ENCODE data around the gene TMED8. TPM values are rescaled to one million over a fixed set of nuclear protein-coding genes. Genes with fewer than 3 reads are reported as not detected.
"Not testable (repeated sequence)": the region's sequence is repeated elsewhere in the genome, so short reads cannot be mapped to it uniquely, and the experiment has no call there.

TMED8 gene
- total and polyA plus RNA-seq, 4 donors, result 16.8 to 28.5 (median 20.9) TPM

GRCh38 chr14:77325746-77326094 lies 51.2 kb downstream of the TMED8 start:
- Histone ChIP-seq H3K4me3 (ENCODE audit: low read depth, low read length) (no peak overlapping the region), H3K4me1 (ENCODE audit: control insufficient read depth, insufficient read depth, low read length) (no peaks in the 10 kb centered on the region), H3K27ac (ENCODE audit: low read depth, low read length) (no peak overlapping the region), H3K9me3 (ENCODE audit: control insufficient read depth, insufficient read depth, low read length) (no peaks in the 10 kb centered on the region), H3K27me3 (ENCODE audit: control insufficient read depth, insufficient read depth, low read length) (no peaks in the 10 kb centered on the region), H3K36me3 (ENCODE audit: control insufficient read depth, insufficient read depth, low read length) (peaks cover 9% of the 10 kb centered on the region)
- DNase-seq (ENCODE audit: low read depth in 4 of 6, low spot score in 6 of 6), result no peak
- 89% methylated on average over 3 of the region's 3 CpGs for WGBS (ENCODE audit: insufficient coverage)

DNA sequence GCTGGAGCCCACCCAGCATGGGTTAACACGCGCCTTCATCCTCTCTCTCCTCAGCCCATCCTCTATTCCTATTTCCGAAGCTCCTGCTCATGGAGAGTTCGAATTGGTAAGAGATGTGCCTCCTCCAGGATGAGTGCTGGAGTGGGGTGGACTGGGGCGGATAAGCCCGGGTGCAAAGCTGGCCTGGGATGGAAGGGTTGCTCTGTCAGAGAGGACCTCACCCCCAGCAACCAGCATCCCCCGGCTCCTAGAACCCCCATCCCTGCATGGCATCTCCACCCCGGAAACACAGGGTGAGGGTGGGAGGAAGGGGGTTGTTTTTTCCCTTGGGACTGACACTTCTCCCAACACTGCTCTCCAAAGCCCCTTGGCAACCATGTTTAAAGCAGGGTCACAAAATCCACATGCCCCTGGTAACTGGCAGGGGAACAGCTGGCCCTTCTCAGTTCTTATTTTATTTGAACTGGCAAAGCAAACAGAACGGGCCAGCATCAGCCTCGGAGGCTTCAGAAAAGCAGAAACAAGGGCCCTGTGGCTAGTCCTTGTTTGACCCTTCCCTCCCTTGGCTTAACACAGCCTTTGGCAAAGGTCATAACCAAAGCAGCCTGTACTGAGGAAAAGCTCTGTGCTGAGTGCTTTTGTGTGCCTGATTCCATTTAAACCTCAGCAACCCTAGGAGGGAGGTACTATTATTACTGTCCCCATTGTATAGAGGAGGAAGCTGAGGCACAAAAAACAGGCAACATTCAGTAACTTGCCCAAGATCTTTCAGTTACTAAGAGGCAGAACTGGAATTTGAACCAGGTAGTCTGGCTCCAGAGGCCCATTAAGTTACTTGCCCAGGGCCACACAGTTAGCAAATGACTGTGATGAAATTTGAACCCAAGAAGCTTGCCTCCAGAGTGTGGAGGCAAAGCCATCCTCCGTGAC lies 51.8 kb downstream of the TMED8 start:
- no peak for DNase-seq (ENCODE audit: low read depth in 4 of 6, low spot score in 6 of 6)
- Histone ChIP-seq H3K4me1 (ENCODE audit: control insufficient read depth, insufficient read depth, low read length) (peaks cover 1% of the 10 kb centered on the region), H3K4me3 (ENCODE audit: low read depth, low read length) (no peak overlapping the region), H3K27me3 (ENCODE audit: control insufficient read depth, insufficient read depth, low read length) (no peaks in the 10 kb centered on the region), H3K9me3 (ENCODE audit: control insufficient read depth, insufficient read depth, low read length) (no peaks in the 10 kb centered on the region), H3K27ac (ENCODE audit: low read depth, low read length) (no peak overlapping the region), H3K36me3 (ENCODE audit: control insufficient read depth, insufficient read depth, low read length) (peaks cover 6% of the 10 kb centered on the region)
- WGBS (ENCODE audit: insufficient coverage), result 93% methylated on average over 3 of the region's 11 CpGs

DNA sequence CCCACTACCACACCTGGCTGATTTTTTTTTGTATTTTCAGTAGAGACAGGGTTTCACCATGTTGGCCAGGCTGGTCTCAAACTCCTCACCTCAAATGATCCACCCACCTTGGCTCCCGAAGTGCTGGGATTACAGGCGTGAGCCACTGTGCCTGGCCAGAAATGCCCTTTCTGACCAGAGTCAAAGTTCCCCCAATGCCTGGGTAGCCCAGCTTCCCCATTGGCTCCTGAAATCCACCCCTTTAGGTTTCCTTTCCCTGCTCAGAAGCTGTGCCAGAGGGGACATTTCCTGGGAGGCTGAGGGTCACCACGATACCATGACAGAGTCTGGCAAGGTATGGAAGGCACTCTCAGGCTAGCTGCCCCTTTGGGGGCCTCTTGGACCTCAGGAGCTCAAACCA lies 52.6 kb downstream of the TMED8 start:
- no peak for DNase-seq (ENCODE audit: low read depth in 4 of 6, low spot score in 6 of 6)
- Histone ChIP-seq H3K36me3 (ENCODE audit: control insufficient read depth, insufficient read depth, low read length) (peaks cover 3% of the 10 kb centered on the region), H3K27me3 (ENCODE audit: control insufficient read depth, insufficient read depth, low read length) (no peaks in the 10 kb centered on the region), H3K9me3 (ENCODE audit: control insufficient read depth, insufficient read depth, low read length) (no peaks in the 10 kb centered on the region), H3K27ac (ENCODE audit: low read depth, low read length) (no peak overlapping the region), H3K4me1 (ENCODE audit: control insufficient read depth, insufficient read depth, low read length) (peaks cover 4% of the 10 kb centered on the region), H3K4me3 (ENCODE audit: low read depth, low read length) (no peak overlapping the region)
- WGBS (ENCODE audit: insufficient coverage), result 94% methylated on average over 3 of the region's 3 CpGs

GRCh38 chr14:77323571-77323970 lies 53.3 kb downstream of the TMED8 start:
- no peaks in the 10 kb centered on the region for H3K27me3 ChIP-seq (ENCODE audit: control insufficient read depth, insufficient read depth, low read length)
- WGBS (ENCODE audit: insufficient coverage), result 87% methylated on average over 3 of the region's 4 CpGs

DNA sequence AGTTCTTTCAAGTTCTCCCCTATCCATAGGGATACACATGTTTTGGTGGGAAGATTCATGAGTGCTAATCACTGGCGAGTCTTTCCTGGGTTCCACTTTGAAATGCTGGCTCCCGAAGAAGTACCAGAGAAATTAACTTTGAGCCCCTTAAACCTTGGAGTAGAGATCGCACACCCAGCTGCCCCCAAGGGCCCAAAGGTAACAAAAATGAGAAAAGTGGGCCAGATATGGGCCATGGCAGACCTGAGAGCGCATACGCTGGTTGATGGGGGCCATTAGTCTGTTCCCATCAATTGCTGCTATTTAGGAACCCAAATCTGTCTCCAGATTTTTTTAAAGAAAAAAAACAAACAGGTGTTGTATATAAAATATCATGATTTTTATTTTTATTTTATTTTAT lies 53.9 kb downstream of the TMED8 start:
- no peaks in the 10 kb centered on the region for H3K27me3 ChIP-seq (ENCODE audit: control insufficient read depth, insufficient read depth, low read length)
- DNase-seq (ENCODE audit: low read depth in 4 of 6, low spot score in 6 of 6), result no peak
- H3K36me3 ChIP-seq (ENCODE audit: control insufficient read depth, insufficient read depth, low read length), result peaks cover 3% of the 10 kb centered on the region
- H3K9me3 ChIP-seq (ENCODE audit: control insufficient read depth, insufficient read depth, low read length), result no peaks in the 10 kb centered on the region
- no peak overlapping the region for H3K27ac ChIP-seq (ENCODE audit: low read depth, low read length)
- peaks cover 10% of the 10 kb centered on the region for H3K4me1 ChIP-seq (ENCODE audit: control insufficient read depth, insufficient read depth, low read length)
- 97% methylated on average over 3 of the region's 5 CpGs for WGBS (ENCODE audit: insufficient coverage)
- no peak overlapping the region for H3K4me3 ChIP-seq (ENCODE audit: low read depth, low read length)

More at GRCh38 chr14:77323571-77323970, 53.3 kb downstream of the TMED8 start:
- Histone ChIP-seq H3K4me3 (ENCODE audit: low read depth, low read length) (no peak overlapping the region), H3K36me3 (ENCODE audit: control insufficient read depth, insufficient read depth, low read length) (peaks cover 3% of the 10 kb centered on the region), H3K4me1 (ENCODE audit: control insufficient read depth, insufficient read depth, low read length) (peaks cover 9% of the 10 kb centered on the region), H3K9me3 (ENCODE audit: control insufficient read depth, insufficient read depth, low read length) (no peaks in the 10 kb centered on the region), H3K27ac (ENCODE audit: low read depth, low read length) (no peak overlapping the region)
- no peak for DNase-seq (ENCODE audit: low read depth in 4 of 6, low spot score in 6 of 6)

DNA sequence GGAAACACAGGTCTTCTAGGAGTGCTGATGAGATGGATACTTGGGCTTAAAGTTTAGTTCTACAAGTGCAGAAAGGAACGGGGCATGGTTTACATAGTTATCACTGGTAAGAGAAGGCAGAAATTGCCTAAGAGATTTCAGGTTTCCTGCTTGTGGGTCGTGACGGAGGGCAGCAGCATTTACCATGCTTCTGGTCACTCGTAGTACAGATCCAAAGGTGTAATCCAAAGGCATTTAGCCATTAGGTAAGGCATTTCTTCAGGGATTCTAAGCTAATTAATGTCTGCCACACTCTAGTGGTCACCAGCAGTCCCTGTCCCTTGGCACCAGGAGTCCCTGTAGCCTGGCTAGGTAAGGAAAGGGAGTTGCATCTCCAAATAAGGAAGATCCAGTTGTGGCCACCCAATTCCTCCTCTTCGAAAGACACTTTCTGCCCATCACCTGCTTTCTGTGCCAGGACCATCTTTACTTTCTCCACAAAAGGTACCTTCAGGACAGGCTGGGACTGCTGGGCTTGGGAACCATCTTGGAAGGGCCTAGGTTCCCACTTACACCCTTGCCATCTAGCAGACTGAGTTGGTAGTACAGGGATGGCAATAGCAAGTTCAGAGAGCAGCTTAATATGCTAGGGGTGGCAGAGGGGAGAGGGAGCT lies 54.5 kb downstream of the TMED8 start:
- WGBS (ENCODE audit: insufficient coverage), result 75% methylated on average over 4 of the region's 5 CpGs

DNA sequence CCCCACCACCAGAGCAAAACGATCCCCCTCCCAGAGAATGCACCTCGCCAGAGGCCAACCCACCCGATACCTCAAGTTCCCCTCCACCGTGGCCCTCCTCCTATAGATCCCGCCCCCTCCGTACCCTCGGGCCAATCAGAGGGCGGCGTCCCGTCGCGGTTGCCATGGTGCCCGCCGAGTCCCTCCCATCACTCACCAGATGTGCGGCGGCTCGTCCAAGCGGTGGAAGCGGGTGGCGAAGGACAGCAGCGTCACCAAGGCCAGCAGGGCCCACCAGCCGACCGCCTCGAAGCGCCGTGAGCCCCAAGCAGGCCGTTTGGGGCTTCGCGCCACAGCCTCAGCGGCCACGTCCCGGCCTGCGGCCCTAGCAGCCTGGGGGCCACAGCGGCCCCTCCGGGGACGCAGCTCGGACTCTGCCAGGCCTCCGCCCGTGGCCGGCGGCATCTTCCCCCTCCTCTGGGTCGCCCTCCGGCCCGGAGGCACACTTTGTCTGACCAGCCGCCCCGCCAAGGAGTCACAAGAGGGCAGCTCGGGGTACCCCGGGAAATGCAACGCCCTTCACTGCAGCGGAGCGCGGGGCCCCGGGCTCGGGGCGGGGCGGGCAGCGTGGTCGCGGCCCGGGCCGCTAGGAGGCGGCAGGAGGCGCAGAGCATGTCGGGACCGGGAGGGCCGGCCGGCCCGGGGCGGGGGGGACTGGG lies 56.5 kb downstream of the TMED8 start, which contains the start of gene POMT2:
TSS of gene POMT2 (minus strand) at position 646 of the 698 bp plus-strand sequence. CDS start at position 444, 202 bp downstream.
- no peaks in the 10 kb centered on the region for H3K27me3 ChIP-seq (ENCODE audit: control insufficient read depth, insufficient read depth, low read length)
- no peaks in the 10 kb centered on the region for H3K9me3 ChIP-seq (ENCODE audit: control insufficient read depth, insufficient read depth, low read length)
- DNase-seq (ENCODE audit: low read depth in 4 of 6, low spot score in 6 of 6), result peak in 5 of 6 donors; percentile 83 to 98 (median 87)
- WGBS (ENCODE audit: insufficient coverage), result under 1% methylated on average over 69 of the region's 69 CpGs
- no peaks in the 10 kb centered on the region for H3K36me3 ChIP-seq (ENCODE audit: control insufficient read depth, insufficient read depth, low read length)
- peak within 1 kb of the TSS; percentile 92 for H3K4me3 ChIP-seq (ENCODE audit: low read depth, low read length)
- H3K4me1 ChIP-seq (ENCODE audit: control insufficient read depth, insufficient read depth, low read length), result peaks cover 27% of the 10 kb centered on the region
- H3K27ac ChIP-seq (ENCODE audit: low read depth, low read length), result peak within 1 kb of the TSS; percentile 99

More for the DNA sequence above, 54.5 kb downstream of the TMED8 start:
- Histone ChIP-seq H3K27ac (ENCODE audit: low read depth, low read length) (no peak overlapping the region), H3K4me3 (ENCODE audit: low read depth, low read length) (peak overlapping the region; percentile 92), H3K9me3 (ENCODE audit: control insufficient read depth, insufficient read depth, low read length) (no peaks in the 10 kb centered on the region), H3K4me1 (ENCODE audit: control insufficient read depth, insufficient read depth, low read length) (peaks cover 10% of the 10 kb centered on the region), H3K27me3 (ENCODE audit: control insufficient read depth, insufficient read depth, low read length) (no peaks in the 10 kb centered on the region), H3K36me3 (ENCODE audit: control insufficient read depth, insufficient read depth, low read length) (peaks cover 3% of the 10 kb centered on the region)
- DNase-seq (ENCODE audit: low read depth in 4 of 6, low spot score in 6 of 6), result no peak

GRCh38 chr14:77319422-77319821 lies 57.5 kb downstream of the TMED8 start:
- WGBS (ENCODE audit: insufficient coverage), result 13% methylated on average over 4 of the region's 5 CpGs
- Histone ChIP-seq H3K4me3 (ENCODE audit: low read depth, low read length) (peak overlapping the region; percentile 12), H3K4me1 (ENCODE audit: control insufficient read depth, insufficient read depth, low read length) (peaks cover 37% of the 10 kb centered on the region), H3K36me3 (ENCODE audit: control insufficient read depth, insufficient read depth, low read length) (no peaks in the 10 kb centered on the region), H3K27me3 (ENCODE audit: control insufficient read depth, insufficient read depth, low read length) (no peaks in the 10 kb centered on the region), H3K9me3 (ENCODE audit: control insufficient read depth, insufficient read depth, low read length) (no peaks in the 10 kb centered on the region), H3K27ac (ENCODE audit: low read depth, low read length) (peak overlapping the region; percentile 99)
- peak in 2 of 6 donors; percentile 51 to 63 for DNase-seq (ENCODE audit: low read depth in 4 of 6, low spot score in 6 of 6)

- DNase-seq (ENCODE audit: low read depth in 4 of 6, low spot score in 6 of 6); H3K36me3 ChIP-seq (ENCODE audit: control insufficient read depth, insufficient read depth, low read length); H3K4me3 ChIP-seq (ENCODE audit: low read depth, low read length); H3K27ac ChIP-seq (ENCODE audit: low read depth, low read length); H3K27me3 ChIP-seq (ENCODE audit: control insufficient read depth, insufficient read depth, low read length); H3K9me3 ChIP-seq (ENCODE audit: control insufficient read depth, insufficient read depth, low read length): not testable (repeated sequence)
- peaks cover 43% of the 10 kb centered on the region for H3K4me1 ChIP-seq (ENCODE audit: control insufficient read depth, insufficient read depth, low read length)
- WGBS (ENCODE audit: insufficient coverage), result 95% methylated on average over 6 of the region's 11 CpGs
Observed at GRCh38 chr14:77318756-77319155, 58.1 kb downstream of the TMED8 start.

Data from spinal cord (tissue), 10 donors.